HUES64 (cell line): ENCODE measurements around the gene TAS1R1.

ENCODE experiments used
- H3K27ac ChIP-seq: 2 replicates; pipeline ENCODE4 v1.7.0; 2013; ENCODE audit warnings: low read depth, low read length, inconsistent platforms
- H3K27me3 ChIP-seq: 2 replicates; pipeline ENCODE4 v1.6.1; 2013; ENCODE audit warnings: mild to moderate bottlenecking, low read length; ENCODE audit not compliant: insufficient read depth
- H3K36me3 ChIP-seq: 2 replicates; pipeline ENCODE4 v1.6.1; 2013; ENCODE audit warnings: mild to moderate bottlenecking, low read length; ENCODE audit not compliant: insufficient read depth
- H3K4me1 ChIP-seq: 2 replicates; pipeline ENCODE4 v1.6.1; 2013; ENCODE audit warnings: mild to moderate bottlenecking, low read length, moderate library complexity; ENCODE audit not compliant: insufficient read depth
- H3K4me3 ChIP-seq: 2 replicates; pipeline ENCODE4 v1.5.1; 2013; ENCODE audit warnings: mild to moderate bottlenecking, low read length, moderate library complexity
- H3K9ac ChIP-seq: 2 replicates; pipeline ENCODE4 v1.6.1; 2013; ENCODE audit warnings: mild to moderate bottlenecking, low read depth, low read length
- H3K9me3 ChIP-seq: 2 replicates; pipeline ENCODE4 v1.6.1; 2013; ENCODE audit warnings: low read depth, low read length; ENCODE audit not compliant: insufficient read depth
- WGBS: fragments of 150-250, 120-280 bp; methylation state at CpG from one replicate; pipeline ENCODE4 v1.1.7; 2013; ENCODE audit warnings: missing lambda C conversion rate; 5-methylcytosine and 5-hydroxymethylcytosine counted together

Gene TAS1R1

GRCh38 chr1:6621429-6622391 lies 66.6 kb downstream of the TAS1R1 start:
- Histone ChIP-seq H3K4me1 (0 out of 2 replicates have a peak, but pooled peaks cover 2% of the 10 kb centered on the region), H3K36me3 (peaks cover 71% of the 10 kb centered on the region), H3K9me3 (no peaks in the 10 kb centered on the region), H3K27ac (no peak overlapping the region), H3K9ac (no peak overlapping the region), H3K27me3 (no peaks in the 10 kb centered on the region), H3K4me3 (no peak overlapping the region)
- 95% methylated on average over 41 of the region's 41 CpGs for WGBS

- Histone ChIP-seq H3K36me3 (peaks cover 71% of the 10 kb centered on the region), H3K9ac (no peak overlapping the region), H3K27me3 (no peaks in the 10 kb centered on the region), H3K4me3 (no peak overlapping the region), H3K9me3 (no peaks in the 10 kb centered on the region), H3K4me1 (0 out of 2 replicates have a peak, but pooled peaks cover 2% of the 10 kb centered on the region), H3K27ac (no peak overlapping the region)
- 93% methylated on average over 10 of the region's 10 CpGs for WGBS
Measured at GRCh38 chr1:6622396-6623152, 67.5 kb downstream of the TAS1R1 start.

- H3K27ac ChIP-seq: no peak overlapping the region
- 0 out of 2 replicates have a peak, but pooled peaks cover 2% of the 10 kb centered on the region for H3K4me1 ChIP-seq
- H3K4me3 ChIP-seq: no peak overlapping the region
- 93% methylated on average over 14 of the region's 14 CpGs for WGBS
- H3K36me3 ChIP-seq: peaks cover 71% of the 10 kb centered on the region
- H3K9me3 ChIP-seq: no peaks in the 10 kb centered on the region
- H3K9ac ChIP-seq: no peak overlapping the region
- no peaks in the 10 kb centered on the region for H3K27me3 ChIP-seq
Measured at GRCh38 chr1:6623269-6623965, 68.3 kb downstream of the TAS1R1 start.

DNA sequence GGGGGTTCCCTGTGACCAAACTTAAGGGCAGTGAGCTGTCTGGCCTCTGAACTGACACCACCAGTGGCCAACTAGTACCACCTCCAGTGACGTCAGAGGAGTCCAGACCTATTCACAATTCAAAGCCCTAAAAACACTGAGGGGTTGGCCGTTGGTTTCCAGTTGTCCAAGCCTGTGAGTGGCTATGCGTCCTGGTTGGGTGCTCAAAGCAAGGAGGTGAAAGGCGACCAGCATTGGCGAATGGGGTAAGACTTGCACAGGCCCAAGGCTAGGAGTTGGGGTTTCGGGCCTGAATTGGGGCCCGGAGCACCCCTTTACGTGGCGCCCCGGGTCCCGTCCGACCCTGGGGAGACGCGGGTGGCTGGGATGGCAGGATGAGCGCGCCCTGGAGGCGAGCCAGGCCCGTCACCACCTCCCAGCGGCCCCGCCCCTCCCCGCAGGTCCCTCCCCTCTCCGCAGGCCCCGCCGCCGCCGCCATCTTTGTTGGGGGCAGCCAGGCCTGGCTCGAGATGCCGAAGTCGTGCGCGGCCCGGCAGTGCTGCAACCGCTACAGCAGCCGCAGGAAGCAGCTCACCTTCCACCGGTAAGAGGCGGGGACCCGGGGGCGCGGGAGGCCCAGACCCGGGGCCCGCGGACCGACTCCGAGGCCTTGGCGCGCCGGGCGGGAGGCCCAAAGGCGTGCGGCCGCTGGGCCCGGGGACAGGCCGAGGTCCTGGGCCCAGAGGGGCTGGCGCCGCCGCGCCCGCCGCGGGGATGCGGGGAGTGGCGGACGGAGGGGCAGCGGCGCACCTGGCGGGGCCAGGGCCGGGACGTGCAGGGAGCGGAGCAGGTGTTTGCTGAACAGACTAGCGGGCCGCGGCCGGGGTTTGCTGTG lies 69.8 kb downstream of the TAS1R1 start, which contains the start of gene THAP3:
THAP3 (plus strand) TSS at position 159 of the 874 bp plus-strand sequence; CDS start at position 510, 351 bp downstream.
- Histone ChIP-seq H3K27me3 (no peaks in the 10 kb centered on the region), H3K27ac (peak within 1 kb of the TSS; percentile 91), H3K36me3 (peaks cover 71% of the 10 kb centered on the region), H3K4me3 (peak within 1 kb of the TSS; percentile 81), H3K9me3 (no peaks in the 10 kb centered on the region), H3K4me1 (0 out of 2 replicates have a peak, but pooled peaks cover 2% of the 10 kb centered on the region), H3K9ac (peak within 1 kb of the TSS; percentile 86)
- WGBS: 2% methylated on average over 73 of the region's 73 CpGs

DNA sequence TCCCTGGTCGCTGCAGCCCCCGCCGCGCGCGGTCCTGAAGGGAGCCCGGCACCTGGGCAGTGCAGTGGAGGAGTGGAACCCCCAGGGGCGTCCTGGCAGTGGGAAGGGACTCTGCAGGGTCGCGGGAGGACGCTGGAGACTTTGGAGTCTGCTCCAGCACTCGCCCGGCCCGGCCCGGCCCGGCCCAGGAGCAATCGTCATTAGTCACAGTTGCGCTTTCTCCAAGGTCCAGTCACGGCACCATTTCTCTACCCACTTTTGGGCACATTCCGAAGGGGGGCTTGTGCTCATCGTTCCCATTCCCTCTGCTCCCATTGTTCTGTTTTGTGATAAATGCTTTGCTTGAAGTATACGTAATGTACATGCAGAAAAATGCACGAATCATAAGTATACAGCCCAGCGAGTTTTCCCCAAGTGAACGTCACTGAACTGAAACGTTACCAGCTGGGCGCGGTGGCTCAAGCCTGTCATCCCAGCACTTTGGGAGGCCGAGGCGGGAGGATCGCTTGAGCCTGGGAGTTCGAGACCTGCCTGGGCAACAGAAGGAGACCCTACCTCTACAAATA lies 70.6 kb downstream of the TAS1R1 start:
- H3K4me1 ChIP-seq: 0 out of 2 replicates have a peak, but pooled peaks cover 2% of the 10 kb centered on the region
- H3K9me3 ChIP-seq: no peaks in the 10 kb centered on the region
- 25% methylated on average over 32 of the region's 32 CpGs for WGBS
- H3K36me3 ChIP-seq: peaks cover 69% of the 10 kb centered on the region
- H3K9ac ChIP-seq: peak overlapping the region; percentile 86
- H3K27me3 ChIP-seq: no peaks in the 10 kb centered on the region
- H3K27ac ChIP-seq: peak overlapping the region; percentile 91; the same call in 1 of the 2 replicates
- H3K4me3 ChIP-seq: peak overlapping the region; percentile 81

DNA sequence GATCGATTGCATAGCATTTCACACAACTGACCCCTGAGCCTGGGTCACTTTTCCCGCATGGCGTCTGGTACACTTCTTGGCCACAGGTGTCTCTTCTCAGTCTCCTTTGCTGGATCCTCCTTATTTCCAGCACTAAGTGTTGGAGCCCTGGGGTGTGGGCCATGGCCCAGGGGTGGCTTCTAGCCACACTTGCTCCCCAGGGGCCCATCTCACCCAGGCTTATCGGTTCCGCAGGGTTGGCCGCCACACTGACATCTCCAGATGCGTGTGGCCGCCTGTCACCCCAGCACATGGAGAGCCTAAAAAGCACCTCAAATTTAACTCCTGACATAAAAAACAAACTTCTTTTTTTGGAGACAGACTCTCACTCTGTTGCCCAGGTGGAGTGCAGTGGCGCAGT lies 71.9 kb downstream of the TAS1R1 start:
- Histone ChIP-seq H3K4me1 (0 out of 2 replicates have a peak, but pooled peaks cover 2% of the 10 kb centered on the region), H3K27me3 (no peaks in the 10 kb centered on the region), H3K9me3 (no peaks in the 10 kb centered on the region), H3K27ac (no peak overlapping the region), H3K36me3 (peaks cover 55% of the 10 kb centered on the region), H3K9ac (no peak overlapping the region), H3K4me3 (no peak overlapping the region)
- WGBS: 97% methylated on average over 9 of the region's 9 CpGs

- H3K4me1 ChIP-seq: 0 out of 2 replicates have a peak, but pooled peaks cover 2% of the 10 kb centered on the region
- H3K36me3 ChIP-seq: peaks cover 53% of the 10 kb centered on the region
- 0 out of 2 replicates have a peak overlapping the region, but pooled peaks have one; percentile 14 for H3K9ac ChIP-seq
- WGBS: 94% methylated on average over 21 of the region's 21 CpGs
- H3K27me3 ChIP-seq: no peaks in the 10 kb centered on the region
- no peak overlapping the region for H3K27ac ChIP-seq
- no peak overlapping the region for H3K4me3 ChIP-seq
- H3K9me3 ChIP-seq: no peaks in the 10 kb centered on the region
Measured at GRCh38 chr1:6627841-6628545, 72.9 kb downstream of the TAS1R1 start.

DNA sequence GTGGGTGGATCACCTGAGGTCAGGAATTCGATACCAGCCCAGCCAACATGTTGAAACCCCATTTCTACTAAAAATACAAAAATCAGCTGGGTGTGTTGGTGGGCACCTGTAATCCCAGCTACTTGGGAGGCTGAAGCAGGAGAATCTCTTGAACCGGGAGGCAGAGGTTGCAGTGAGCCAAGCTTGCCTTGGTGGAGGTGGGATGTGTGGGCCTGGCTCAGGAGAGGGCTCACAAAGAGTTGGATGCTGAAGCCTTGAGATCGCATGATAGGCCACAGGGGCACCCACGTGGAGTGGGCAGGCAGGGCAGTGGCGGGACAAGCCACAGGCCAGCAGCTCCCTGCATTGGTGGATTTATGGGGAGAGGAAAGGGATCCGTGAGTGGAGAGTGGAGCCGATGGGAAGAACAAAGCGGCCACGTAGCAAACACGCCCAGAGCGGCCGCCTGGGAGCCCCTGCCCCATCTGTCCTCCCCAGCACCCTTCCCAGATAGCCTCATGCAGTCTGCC lies 73.9 kb downstream of the TAS1R1 start:
- peaks cover 53% of the 10 kb centered on the region for H3K36me3 ChIP-seq

More for the DNA sequence above, 73.9 kb downstream of the TAS1R1 start:
- no peaks in the 10 kb centered on the region for H3K9me3 ChIP-seq
- no peak overlapping the region for H3K9ac ChIP-seq
- H3K4me3 ChIP-seq: no peak overlapping the region
- 0 out of 2 replicates have a peak, but pooled peaks cover 1% of the 10 kb centered on the region for H3K4me1 ChIP-seq
- WGBS: 92% methylated on average over 12 of the region's 12 CpGs
- no peaks in the 10 kb centered on the region for H3K27me3 ChIP-seq
- H3K27ac ChIP-seq: no peak overlapping the region
